Adrenal gland (tissue), 5 donors: ENCODE results near the gene PCDHA10.
"Not testable (repeated sequence)": the region's sequence is repeated elsewhere in the genome, so short reads cannot be mapped to it uniquely, and the experiment has no call there.

Experiments
- CTCF ChIP-seq, 6 experiments: fragments of 450-650 bp in 4 of 6; fragments of 200-600 bp in 2 of 6; sonication (generic) in 1 of 6; IDR thresholded peaks; 1 replicate in 5 of 6; 2 replicates in 1 of 6; pipeline versions ENCODE4 v1.5.1 to v1.8.0; 2016 to 2021; ENCODE audit warnings: antibody characterized with exemption in 6 of 6, mild to moderate bottlenecking in 2 of 6, moderate library complexity in 1 of 6
- POLR2A ChIP-seq, 2 donors: fragments of 450-650 bp; IDR thresholded peaks; one replicate each; pipeline ENCODE4 v1.6.1; 2017; ENCODE audit warnings: antibody characterized with exemption in 2 of 2, mild to moderate bottlenecking in 2 of 2, moderate library complexity in 1 of 2
- donor health status: DM: no; HTN: no; CAD: no.

GRCh38 chr5:140876541-140877261 is 21.0 kb downstream of the PCDHA10 start:
- not testable (repeated sequence) for TF ChIP-seq CTCF, POLR2A (IDR thresholded peaks at IDR 0.05)
